Measurements from ENCODE around the gene ADAMTS18. TPM values are rescaled to one million over a fixed set of nuclear protein-coding genes. Genes with fewer than 3 reads are reported as not detected.
"Not testable (repeated sequence)": the region's sequence is repeated elsewhere in the genome, so short reads cannot be mapped to it uniquely, and the experiment has no call there.

ADAMTS18 gene
- total and polyA plus RNA-seq, 9 of the 15 experiments (the other 6 are each of a cell fraction or from before 2014, with no cell fraction given) = not detected

- TF ChIP-seq RERE (CRISPR knock-in tag; IDR thresholded peaks at IDR 0.05; ENCODE audit: borderline replicate concordance) (no peak), NCOR1 (IDR thresholded peaks at IDR 0.05) (no peak), ZNF175 (CRISPR knock-in tag; IDR thresholded peaks at IDR 0.05; ENCODE audit: low read depth) (no peak)
Observed at GRCh38 chr16:77276661-77277060, 158.2 kb downstream of the ADAMTS18 start (continued).

- in situ Hi-C loops (cut with MboI); H2AFZ ChIP-seq (ENCODE audit: low read depth, low read length); H3K4me1 ChIP-seq (replicated peaks in 1 of 2; ENCODE audit: control insufficient read depth in 2 of 2, insufficient read depth in 2 of 2, low read length in 2 of 2); H3K79me2 ChIP-seq (ENCODE audit: control insufficient read depth, insufficient read depth, low read length); intact Hi-C loops (cut with micrococcal nuclease); ATAC-seq; H3K4me3 ChIP-seq; CTCF ChIA-PET (ENCODE audit: low intra/inter-chr PET ratio); H3K27me3 ChIP-seq (ENCODE audit: control insufficient read depth in 2 of 2, insufficient read depth in 2 of 2, low read length in 2 of 2); H4K20me1 ChIP-seq (replicated peaks; ENCODE audit: control insufficient read depth, insufficient read depth, low read length); H3K9me3 ChIP-seq (replicated peaks; ENCODE audit: control insufficient read depth, insufficient read depth, low read depth, low read length); BruUV-seq (replicated peaks); FAIRE-seq; DNase-seq (ENCODE audit: extremely low read depth in 1 of 4, low spot score in 3 of 4); H3K9ac ChIP-seq (ENCODE audit: insufficient read depth in 1 of 2, low read depth in 2 of 2, low read length in 2 of 2); H3K9me1 ChIP-seq (ENCODE audit: control insufficient read depth, insufficient read depth, low read length); H3K36me3 ChIP-seq (ENCODE audit: control insufficient read depth, insufficient read depth, low read length); H3K4me2 ChIP-seq (ENCODE audit: insufficient read depth, low read length); H3K27ac ChIP-seq (ENCODE audit: extremely low read depth, low read depth, low read length); POLR2A ChIA-PET: not testable (repeated sequence)
- WGBS (ENCODE audit: insufficient coverage, low coverage, missing lambda C conversion rate) = 0% methylated on average over 2 of the region's 2 CpGs
Observed at GRCh38 chr16:77275303-77275702, 159.5 kb downstream of the ADAMTS18 start.
